Gastrocnemius medialis (tissue), 4 donors: ENCODE measurements around the gene FERMT2. TPM values are rescaled to one million over a fixed set of nuclear protein-coding genes. Genes with fewer than 3 reads are reported as not detected.

Experiments
- ATAC-seq, 2 donors: fragments of 150-250 bp; one replicate each; pipeline ENCODE4 v1.9.1; 2016
- DNase-seq, 2 donors: peaks; one replicate each; pipeline ENCODE4 v3.0.0-alpha.2; 2019
- H3K27ac ChIP-seq, 4 donors: fragments of 200-600 bp; sonication (generic); 1 replicate in 1 of 4; 2 replicates in 3 of 4; pipeline ENCODE4 v1.5.1; 2016 to 2018; ENCODE audit warnings: mild to moderate bottlenecking in 2 of 4, moderate library complexity in 1 of 4
- H3K27me3 ChIP-seq, 3 donors: fragments of 200-600 bp; sonication (generic) in 2 of 3; 1 replicate in 1 of 3; 2 replicates in 2 of 3; pipeline versions ENCODE4 v1.5.1 to v1.6.0; 2016 to 2019; ENCODE audit warnings: mild to moderate bottlenecking in 1 of 3, moderate library complexity in 1 of 3
- H3K36me3 ChIP-seq, 2 donors: fragments of 200-600 bp; sonication (generic) in 1 of 2; one replicate each; pipeline ENCODE4 v1.5.1; 2017 to 2018
- H3K4me1 ChIP-seq, 2 donors: fragments of 200-600 bp; sonication (generic) in 1 of 2; one replicate each; pipeline ENCODE4 v1.5.1; 2016 to 2017; ENCODE audit warnings: mild to moderate bottlenecking in 2 of 2
- H3K4me3 ChIP-seq, 4 donors: fragments of 200-600 bp; sonication (generic) in 3 of 4; 1 replicate in 1 of 4; 2 replicates in 3 of 4; pipeline ENCODE4 v1.5.1; 2016 to 2019; ENCODE audit warnings: mild to moderate bottlenecking in 2 of 4
- H3K9me3 ChIP-seq, 3 donors: fragments of 200-600 bp; sonication (generic) in 2 of 3; 1 replicate in 1 of 3; 2 replicates in 2 of 3; pipeline ENCODE4 v1.5.1; 2016 to 2019
- CTCF ChIP-seq, 5 experiments: fragments of 450-650 bp in 3 of 5; fragments of 200-600 bp in 2 of 5; sonication (generic) in 2 of 5; IDR thresholded peaks in 4 of 5; conservative IDR thresholded peaks in 1 of 5; 1 replicate in 4 of 5; 2 replicates in 1 of 5; pipeline ENCODE4 v1.5.1; 2016 to 2019; ENCODE audit warnings: antibody characterized with exemption in 5 of 5, mild to moderate bottlenecking in 3 of 5, moderate library complexity in 3 of 5
- POLR2A ChIP-seq, 2 donors: fragments of 450-650 bp; IDR thresholded peaks; one replicate each; pipeline ENCODE4 v1.6.1; 2017; ENCODE audit warnings: antibody characterized with exemption in 2 of 2, mild to moderate bottlenecking in 2 of 2, moderate library complexity in 2 of 2
- in situ Hi-C, 4 donors: fragments of 200-750 bp; cut with MboI; loops; one replicate each; pipeline versions ENCODE4 v1.15.0 to v1.8.0; 2017; ENCODE audit warnings: low sequenced_read_pairs in 4 of 4
- intact Hi-C: fragments of 100-400 bp; cut with DNase I; formaldehyde crosslinking; loops from one replicate; pipeline ENCODE4 v1.15.1; 2023; ENCODE audit warnings: low total_unique reads
- total RNA-seq, 4 donors: library from RNA; depleted of rRNA; stranded (reverse); fragments of >200 nt; gene quantifications; one replicate each; pipeline versions ENCODE4 v1.1.0 to v1.2.3, GENCODE V29; 2016

Gene FERMT2
- total RNA-seq, 4 donors from 2014 or later: 44.0 to 75.9 (median 59.7) TPM

- Histone ChIP-seq H3K27ac (no peak overlapping the region), H3K36me3 (peaks cover 0 to 31% of the 10 kb centered on the region in 2 donors), H3K27me3 (no peaks in the 10 kb centered on the region), H3K4me3 (no peak overlapping the region), H3K4me1 (no peaks in the 10 kb centered on the region), H3K9me3 (no peaks in the 10 kb centered on the region)
- no peak for DNase-seq
- TF ChIP-seq POLR2A (IDR thresholded peaks at IDR 0.05): no peak
- no peak for TF ChIP-seq CTCF (IDR thresholded peaks at IDR 0.05 in 4 of 5, conservative IDR thresholded peaks at IDR 0.05 in 1 of 5)
- in situ Hi-C loops (no loop called here), intact Hi-C loops (no loop called here)
- no peak for ATAC-seq
These were observed 61.7 kb downstream of the FERMT2 start for GRCh38 chr14:52888839-52889838.

- H3K4me3 ChIP-seq: no peak overlapping the region
- no peaks in the 10 kb centered on the region for H3K9me3 ChIP-seq
- intact Hi-C loops: no loop called here
- in situ Hi-C loops: no loop called here
- no peaks in the 10 kb centered on the region for H3K4me1 ChIP-seq
- no peak for DNase-seq
- H3K27me3 ChIP-seq: no peaks in the 10 kb centered on the region
- no peak overlapping the region for H3K27ac ChIP-seq
- TF ChIP-seq CTCF (IDR thresholded peaks at IDR 0.05 in 4 of 5, conservative IDR thresholded peaks at IDR 0.05 in 1 of 5) (no peak), POLR2A (IDR thresholded peaks at IDR 0.05) (no peak)
- no peak for ATAC-seq
- H3K36me3 ChIP-seq: peaks cover 0 to 31% of the 10 kb centered on the region in 2 donors
These were observed 62.7 kb downstream of the FERMT2 start for GRCh38 chr14:52888159-52888558.

GRCh38 chr14:52885230-52885629 is 65.6 kb downstream of the FERMT2 start:
- H3K27me3 ChIP-seq: no peaks in the 10 kb centered on the region
- TF ChIP-seq POLR2A (IDR thresholded peaks at IDR 0.05) (no peak), CTCF (IDR thresholded peaks at IDR 0.05 in 4 of 5, conservative IDR thresholded peaks at IDR 0.05 in 1 of 5) (no peak)
- H3K27ac ChIP-seq: no peak overlapping the region
- no peaks in the 10 kb centered on the region for H3K4me1 ChIP-seq
- DNase-seq: no peak
- no peaks in the 10 kb centered on the region for H3K9me3 ChIP-seq
- no peak overlapping the region for H3K4me3 ChIP-seq
- in situ Hi-C loops: no loop called here
- intact Hi-C loops: no loop called here
- peaks cover 0 to 16% of the 10 kb centered on the region in 2 donors for H3K36me3 ChIP-seq
- no peak for ATAC-seq

- Histone ChIP-seq H3K4me3 (no peak overlapping the region), H3K9me3 (no peaks in the 10 kb centered on the region), H3K36me3 (peaks cover 0 to 16% of the 10 kb centered on the region in 2 donors), H3K27ac (no peak overlapping the region), H3K27me3 (no peaks in the 10 kb centered on the region), H3K4me1 (no peaks in the 10 kb centered on the region)
- TF ChIP-seq POLR2A (IDR thresholded peaks at IDR 0.05) (no peak), CTCF (IDR thresholded peaks at IDR 0.05 in 4 of 5, conservative IDR thresholded peaks at IDR 0.05 in 1 of 5) (no peak)
- no peak for ATAC-seq
- DNase-seq: no peak
- intact Hi-C loops: no loop called here
- in situ Hi-C loops: no loop called here
These were observed 67.2 kb downstream of the FERMT2 start for GRCh38 chr14:52883658-52884057.
